WTC11 (cell line): Measurements from ENCODE around the gene ALKBH4.

Experiments used
- CREB1 ChIP-seq: sonication (generic); formaldehyde crosslinking; IDR thresholded peaks from 2 replicates; pipeline ENCODE4 v1.8.0; 2023; ENCODE audit warnings: mild to moderate bottlenecking, missing genetic modification reagents
- FOXK1 ChIP-seq: sonication (generic); formaldehyde crosslinking; IDR thresholded peaks from 2 replicates; pipeline ENCODE4 v1.8.0; 2022; ENCODE audit warnings: mild to moderate bottlenecking, moderate library complexity, missing genetic modification reagents
- IRF2 ChIP-seq: sonication (generic); formaldehyde crosslinking; IDR thresholded peaks from 2 replicates; pipeline ENCODE4 v1.8.0; 2022; ENCODE audit warnings: low read depth, missing genetic modification reagents, borderline replicate concordance
- KAT7 ChIP-seq: sonication (generic); formaldehyde crosslinking; IDR thresholded peaks from 2 replicates; pipeline ENCODE4 v1.8.1; 2023; ENCODE audit warnings: missing genetic modification reagents, mild to moderate bottlenecking, borderline replicate concordance
- MAX ChIP-seq: sonication (generic); formaldehyde crosslinking; IDR thresholded peaks from 2 replicates; pipeline ENCODE4 v1.8.0; 2022; ENCODE audit warnings: mild to moderate bottlenecking, missing genetic modification reagents
- NFYB ChIP-seq: sonication (generic); formaldehyde crosslinking; conservative IDR thresholded peaks from 2 replicates; pipeline ENCODE4 v1.8.0; 2022; ENCODE audit warnings: low read depth, missing genetic modification reagents
- NR2C2 ChIP-seq: sonication (generic); formaldehyde crosslinking; IDR thresholded peaks from 2 replicates; pipeline ENCODE4 v1.8.0; 2022; ENCODE audit warnings: mild to moderate bottlenecking, missing genetic modification reagents
- OVOL2 ChIP-seq: fragments of 250-450 bp; sonication (Bioruptor Pico); IDR thresholded peaks from 2 replicates; pipeline ENCODE4 v1.9.0; 2021; ENCODE audit warnings: mild to moderate bottlenecking, borderline replicate concordance
- PRDM15 ChIP-seq: sonication (generic); formaldehyde crosslinking; IDR thresholded peaks from 2 replicates; pipeline ENCODE4 v1.8.0; 2022; ENCODE audit warnings: missing genetic modification reagents
- SP1 ChIP-seq: sonication (generic); formaldehyde crosslinking; conservative IDR thresholded peaks from 2 replicates; pipeline ENCODE4 v1.8.1; 2022; ENCODE audit warnings: missing genetic modification reagents
- ZBTB21 ChIP-seq: sonication (generic); formaldehyde crosslinking; IDR thresholded peaks from 2 replicates; pipeline ENCODE4 v1.8.1; 2023; ENCODE audit warnings: mild to moderate bottlenecking, missing genetic modification reagents, borderline replicate concordance
- TF ChIP-seq, protein P1 (sequence below): fragments of 200-600 bp; IDR thresholded peaks from 2 replicates; pipeline ENCODE4 v1.8.0; 2022; ENCODE audit warnings: antibody characterized with exemption

DNA sequence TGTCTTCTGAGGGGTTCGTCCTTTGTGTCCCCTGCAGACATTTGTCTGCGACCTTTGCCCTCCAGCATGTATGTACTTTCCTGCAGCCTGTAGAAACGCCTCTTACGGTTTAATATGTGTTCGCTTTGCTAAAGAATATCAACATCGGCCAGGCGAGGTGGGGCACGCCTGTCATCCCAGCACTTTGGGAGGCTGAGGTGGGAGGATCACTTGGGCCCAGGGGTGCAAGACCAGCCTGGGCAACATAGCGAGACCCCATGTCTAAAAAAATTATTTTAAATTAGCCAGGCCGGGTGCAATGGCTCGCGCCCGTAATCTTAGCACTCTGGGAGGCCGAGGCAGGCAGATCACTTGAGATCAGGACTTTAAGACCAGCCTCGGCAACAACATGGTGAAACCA, 15.5 kb downstream of the ALKBH4 start:
- TF ChIP-seq, protein P1, sequence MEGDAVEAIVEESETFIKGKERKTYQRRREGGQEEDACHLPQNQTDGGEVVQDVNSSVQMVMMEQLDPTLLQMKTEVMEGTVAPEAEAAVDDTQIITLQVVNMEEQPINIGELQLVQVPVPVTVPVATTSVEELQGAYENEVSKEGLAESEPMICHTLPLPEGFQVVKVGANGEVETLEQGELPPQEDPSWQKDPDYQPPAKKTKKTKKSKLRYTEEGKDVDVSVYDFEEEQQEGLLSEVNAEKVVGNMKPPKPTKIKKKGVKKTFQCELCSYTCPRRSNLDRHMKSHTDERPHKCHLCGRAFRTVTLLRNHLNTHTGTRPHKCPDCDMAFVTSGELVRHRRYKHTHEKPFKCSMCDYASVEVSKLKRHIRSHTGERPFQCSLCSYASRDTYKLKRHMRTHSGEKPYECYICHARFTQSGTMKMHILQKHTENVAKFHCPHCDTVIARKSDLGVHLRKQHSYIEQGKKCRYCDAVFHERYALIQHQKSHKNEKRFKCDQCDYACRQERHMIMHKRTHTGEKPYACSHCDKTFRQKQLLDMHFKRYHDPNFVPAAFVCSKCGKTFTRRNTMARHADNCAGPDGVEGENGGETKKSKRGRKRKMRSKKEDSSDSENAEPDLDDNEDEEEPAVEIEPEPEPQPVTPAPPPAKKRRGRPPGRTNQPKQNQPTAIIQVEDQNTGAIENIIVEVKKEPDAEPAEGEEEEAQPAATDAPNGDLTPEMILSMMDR = no peak
- TF ChIP-seq MAX (no peak), NFYB (no peak), IRF2 (no peak), KAT7 (CRISPR knock-in tag) (no peak), CREB1 (CRISPR knock-in tag) (no peak), PRDM15 (CRISPR knock-in tag) (no peak), FOXK1 (CRISPR knock-in tag) (no peak), ZBTB21 (CRISPR knock-in tag) (no peak), SP1 (CRISPR knock-in tag) (no peak), NR2C2 (CRISPR knock-in tag) (no peak), OVOL2 (no peak)
